Measurements from ENCODE around the gene RBM47.

RBM47 gene

GRCh38 chr4:40507977-40508376, 121.7 kb downstream of the RBM47 start:
- in situ Hi-C loops (cut with HindIII; ENCODE audit: low pct_ligation_motif_present, low sequenced_read_pairs) = no loop called here
- H3K36me3 ChIP-seq (replicated peaks) = no peaks in the 10 kb centered on the region
- no peak overlapping the region for H3K4me3 ChIP-seq (ENCODE audit: low read depth, low read length)
- no peak overlapping the region for H3K27ac ChIP-seq
- TF ChIP-seq CTCF (IDR thresholded peaks at IDR 0.05; ENCODE audit: low read depth, low read length, missing control alignments) = no peak
- H3K27me3 ChIP-seq (replicated peaks) = no peaks in the 10 kb centered on the region
- DNase-seq = no peak

DNA sequence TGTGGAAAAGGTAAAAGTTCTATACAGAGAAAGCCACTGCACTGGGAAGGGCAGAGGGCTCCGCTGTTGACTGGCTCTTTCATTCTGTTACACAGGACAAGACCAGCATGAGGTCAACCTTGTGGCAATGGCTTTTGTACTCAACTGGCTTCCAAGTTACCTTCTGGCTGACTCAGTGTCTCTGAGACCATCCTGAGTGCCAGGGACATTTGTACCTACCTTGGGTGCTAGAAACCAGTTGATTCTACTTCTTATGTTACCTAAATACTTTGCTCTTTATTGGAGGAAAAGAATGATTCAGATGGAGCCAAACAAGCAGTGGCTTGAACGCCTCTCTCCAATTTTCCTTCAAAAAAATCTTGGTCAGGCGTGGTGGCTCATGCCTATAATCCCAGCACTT, 123.2 kb downstream of the RBM47 start:
- DNase-seq = no peak
- in situ Hi-C loops (cut with HindIII; ENCODE audit: low pct_ligation_motif_present, low sequenced_read_pairs) = no loop called here
- no peaks in the 10 kb centered on the region for H3K27me3 ChIP-seq (replicated peaks)
- TF ChIP-seq CTCF (IDR thresholded peaks at IDR 0.05; ENCODE audit: low read depth, low read length, missing control alignments) = no peak
- no peaks in the 10 kb centered on the region for H3K36me3 ChIP-seq (replicated peaks)
- H3K4me3 ChIP-seq (ENCODE audit: low read depth, low read length) = no peak overlapping the region
- H3K27ac ChIP-seq = no peak overlapping the region

DNA sequence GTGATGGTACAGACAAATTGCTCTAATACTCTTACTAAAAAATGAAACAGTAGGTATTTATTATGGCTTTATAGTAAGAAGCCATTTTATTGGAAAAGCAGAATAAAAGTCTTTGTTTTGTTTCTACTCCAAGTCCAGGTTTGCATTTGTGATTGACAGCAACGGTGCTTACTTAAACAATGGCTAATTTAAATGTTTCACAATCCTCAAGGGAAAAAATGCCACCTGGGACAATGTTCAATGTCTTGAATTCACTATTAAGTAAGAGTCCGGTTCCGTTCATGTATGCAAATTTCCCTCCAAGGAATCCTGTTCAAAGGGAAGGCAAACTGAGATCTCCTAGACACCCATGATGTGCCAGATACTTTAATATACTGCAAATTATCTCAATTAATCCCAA, 123.6 kb downstream of the RBM47 start:
- H3K4me3 ChIP-seq (ENCODE audit: low read depth, low read length) = no peak overlapping the region
- no peaks in the 10 kb centered on the region for H3K36me3 ChIP-seq (replicated peaks)
- no peak overlapping the region for H3K27ac ChIP-seq
- no peaks in the 10 kb centered on the region for H3K27me3 ChIP-seq (replicated peaks)
- DNase-seq = no peak
- TF ChIP-seq CTCF (IDR thresholded peaks at IDR 0.05; ENCODE audit: low read depth, low read length, missing control alignments) = no peak
- in situ Hi-C loops (cut with HindIII; ENCODE audit: low pct_ligation_motif_present, low sequenced_read_pairs) = no loop called here

DNA sequence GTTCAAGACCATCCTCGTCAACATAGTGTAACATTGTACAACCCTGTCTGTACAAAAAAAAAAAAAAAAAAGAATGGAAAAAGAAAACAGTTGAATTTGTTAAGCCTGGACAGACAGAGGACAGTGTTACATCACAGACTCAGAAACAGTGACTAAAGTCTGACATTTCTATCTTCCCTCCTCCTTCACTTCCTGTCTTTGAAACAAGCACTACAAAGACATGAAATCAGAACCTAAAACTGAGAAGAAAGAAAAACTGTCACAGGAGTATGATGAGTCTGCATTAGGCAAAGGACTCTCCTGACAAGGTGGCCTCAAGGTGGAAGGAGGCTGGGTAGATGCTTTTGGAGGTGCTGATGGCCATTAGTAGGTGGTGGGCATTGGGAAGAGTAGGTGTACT, 126.7 kb downstream of the RBM47 start:
- H3K36me3 ChIP-seq (replicated peaks) = no peaks in the 10 kb centered on the region
- in situ Hi-C loops (cut with HindIII; ENCODE audit: low pct_ligation_motif_present, low sequenced_read_pairs) = no loop called here
- TF ChIP-seq CTCF (IDR thresholded peaks at IDR 0.05; ENCODE audit: low read depth, low read length, missing control alignments) = no peak
- no peaks in the 10 kb centered on the region for H3K27me3 ChIP-seq (replicated peaks)
- no peak overlapping the region for H3K27ac ChIP-seq
- no peak for DNase-seq
- no peak overlapping the region for H3K4me3 ChIP-seq (ENCODE audit: low read depth, low read length)

DNA sequence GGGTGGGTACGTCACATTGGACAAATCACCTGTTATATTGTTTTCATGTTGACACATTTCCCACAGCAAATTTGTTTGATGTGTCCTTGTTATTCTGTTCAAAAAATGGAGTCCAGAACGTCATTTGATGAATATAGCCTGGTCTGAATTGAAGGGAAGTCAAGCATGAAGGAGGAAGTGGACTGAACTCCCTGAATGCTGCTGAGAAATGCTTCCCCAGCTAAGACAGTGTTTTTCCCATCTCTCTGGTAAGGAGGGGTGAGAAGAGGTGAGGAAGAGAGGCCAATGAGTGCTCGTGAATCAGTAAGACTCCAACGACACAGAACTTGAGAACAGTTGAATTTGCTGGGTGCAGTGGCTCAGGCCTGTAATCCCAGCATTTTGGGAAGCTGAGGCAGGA, 127.4 kb downstream of the RBM47 start:
- in situ Hi-C loops (cut with HindIII; ENCODE audit: low pct_ligation_motif_present, low sequenced_read_pairs) = no loop called here
- Histone ChIP-seq H3K27ac (no peak overlapping the region), H3K27me3 (replicated peaks) (no peaks in the 10 kb centered on the region), H3K4me3 (ENCODE audit: low read depth, low read length) (no peak overlapping the region), H3K36me3 (replicated peaks) (no peaks in the 10 kb centered on the region)
- DNase-seq = no peak
- TF ChIP-seq CTCF (IDR thresholded peaks at IDR 0.05; ENCODE audit: low read depth, low read length, missing control alignments) = no peak

DNA sequence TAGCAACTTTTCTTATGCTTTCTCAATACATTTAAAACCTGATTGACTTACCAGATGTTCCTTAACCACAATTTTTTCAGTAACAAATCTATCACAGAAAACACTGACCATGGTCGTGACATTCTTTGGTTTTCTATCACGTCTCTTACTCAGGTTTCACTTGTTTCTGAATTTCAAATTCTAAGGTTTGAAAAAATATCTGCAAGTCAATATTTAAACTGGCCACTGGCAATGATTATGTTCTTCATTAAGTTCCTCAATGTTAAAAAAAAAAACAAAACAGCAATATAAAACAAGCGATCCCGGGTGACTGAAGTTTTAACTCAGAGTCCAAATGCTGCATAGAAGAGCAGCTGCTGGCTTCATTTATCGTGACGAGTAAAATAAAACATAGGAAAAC, 128.9 kb downstream of the RBM47 start:
- H3K36me3 ChIP-seq (replicated peaks) = no peaks in the 10 kb centered on the region
- TF ChIP-seq CTCF (IDR thresholded peaks at IDR 0.05; ENCODE audit: low read depth, low read length, missing control alignments) = no peak
- DNase-seq = no peak
- H3K27ac ChIP-seq = no peak overlapping the region
- H3K4me3 ChIP-seq (ENCODE audit: low read depth, low read length) = no peak overlapping the region
- no peaks in the 10 kb centered on the region for H3K27me3 ChIP-seq (replicated peaks)
- in situ Hi-C loops (cut with HindIII; ENCODE audit: low pct_ligation_motif_present, low sequenced_read_pairs) = no loop called here
